HG03571 (cell line): Measurements from ENCODE around the gene ARAP2.

Source experiments
- ATAC-seq: cut with Tn5 transposase; IDR thresholded peaks from one replicate; pipeline ENCODE4 v1.9.1; 2021; ENCODE audit not compliant: unreplicated experiment

Gene ARAP2

GRCh38 chr4:36260731-36261130 lies 16.4 kb upstream of the ARAP2 start:
- no peak for ATAC-seq

GRCh38 chr4:36256398-36256891 lies 12.1 kb upstream of the ARAP2 start:
- peak; percentile 50 for ATAC-seq

GRCh38 chr4:36255577-36255976 lies 11.3 kb upstream of the ARAP2 start:
- peak; percentile 78 for ATAC-seq

- ATAC-seq: no peak
Observed at GRCh38 chr4:36254371-36254770, 10.1 kb upstream of the ARAP2 start.

- ATAC-seq: no peak
Observed at GRCh38 chr4:36251983-36252382, 7.7 kb upstream of the ARAP2 start.

- no peak for ATAC-seq
Observed at GRCh38 chr4:36249610-36250009, 5.3 kb upstream of the ARAP2 start.

GRCh38 chr4:36243355-36244256 lies 708 bp downstream of the ARAP2 start:
- peak; percentile 22 for ATAC-seq

- ATAC-seq: no peak
Observed at GRCh38 chr4:36242629-36243354, 1.5 kb downstream of the ARAP2 start.

- peak; percentile 52 for ATAC-seq
Observed at GRCh38 chr4:36241771-36242170, 2.5 kb downstream of the ARAP2 start.

GRCh38 chr4:36237366-36238313 lies 6.7 kb downstream of the ARAP2 start:
- no peak for ATAC-seq

- no peak for ATAC-seq
Observed at GRCh38 chr4:36236159-36236558, 8.2 kb downstream of the ARAP2 start.

- no peak for ATAC-seq
Observed at GRCh38 chr4:36235306-36235705, 9.0 kb downstream of the ARAP2 start.

GRCh38 chr4:36233567-36234266 lies 10.6 kb downstream of the ARAP2 start:
- ATAC-seq: no peak

GRCh38 chr4:36230534-36230933 lies 13.8 kb downstream of the ARAP2 start:
- no peak for ATAC-seq

GRCh38 chr4:36227913-36228312 lies 16.4 kb downstream of the ARAP2 start:
- no peak for ATAC-seq

GRCh38 chr4:36226430-36227227 lies 17.7 kb downstream of the ARAP2 start:
- no peak for ATAC-seq

GRCh38 chr4:36224972-36225903 lies 19.1 kb downstream of the ARAP2 start:
- ATAC-seq: no peak

GRCh38 chr4:36222702-36223101 lies 21.6 kb downstream of the ARAP2 start:
- no peak for ATAC-seq
